ENCODE measurements around the gene SREBF1. TPM values are rescaled to one million over a fixed set of nuclear protein-coding genes. Genes with fewer than 3 reads are reported as not detected.
A peak's percentile ranks its signal among the peaks of the same experiment; 100 is the strongest.

SREBF1 gene
- total RNA-seq, 4 donors from 2014 or later = 16.1 to 90.7 (median 56.1) TPM

DNA sequence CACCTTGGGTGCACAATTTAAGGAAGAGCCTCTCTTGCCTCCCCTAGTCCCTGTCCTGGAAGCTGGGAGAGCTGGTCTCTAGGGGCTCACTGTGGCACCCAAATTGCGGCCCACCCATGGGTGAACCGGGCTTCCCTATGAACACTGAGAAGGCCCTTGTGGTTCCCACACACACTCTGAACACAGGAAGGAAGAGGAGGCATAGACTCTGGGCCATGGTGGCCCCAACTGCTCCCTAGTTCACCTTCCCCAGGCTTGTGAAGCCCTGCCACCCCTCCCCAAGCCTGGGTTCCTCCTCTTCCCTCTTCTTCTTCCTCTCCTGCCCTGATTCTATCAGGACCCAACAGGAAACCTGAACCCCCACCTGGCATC lies 10.5 kb downstream of the SREBF1 start:
- Histone ChIP-seq H3K9me3 (no peaks in the 10 kb centered on the region), H3K4me1 (peaks cover 9 to 90% (median 39%) of the 10 kb centered on the region in 3 donors), H3K36me3 (peaks cover 0 to 12% of the 10 kb centered on the region in 2 donors), H3K27ac (peak overlapping the region in 3 of 4 donors; percentile 5 to 86 (median 84)), H3K27me3 (no peaks in the 10 kb centered on the region), H3K4me3 (no peak overlapping the region)
- TF ChIP-seq POLR2A (IDR thresholded peaks at IDR 0.05) = no peak
- no peak for TF ChIP-seq POLR2AphosphoS5 (IDR thresholded peaks at IDR 0.05)
- TF ChIP-seq, protein P1, sequence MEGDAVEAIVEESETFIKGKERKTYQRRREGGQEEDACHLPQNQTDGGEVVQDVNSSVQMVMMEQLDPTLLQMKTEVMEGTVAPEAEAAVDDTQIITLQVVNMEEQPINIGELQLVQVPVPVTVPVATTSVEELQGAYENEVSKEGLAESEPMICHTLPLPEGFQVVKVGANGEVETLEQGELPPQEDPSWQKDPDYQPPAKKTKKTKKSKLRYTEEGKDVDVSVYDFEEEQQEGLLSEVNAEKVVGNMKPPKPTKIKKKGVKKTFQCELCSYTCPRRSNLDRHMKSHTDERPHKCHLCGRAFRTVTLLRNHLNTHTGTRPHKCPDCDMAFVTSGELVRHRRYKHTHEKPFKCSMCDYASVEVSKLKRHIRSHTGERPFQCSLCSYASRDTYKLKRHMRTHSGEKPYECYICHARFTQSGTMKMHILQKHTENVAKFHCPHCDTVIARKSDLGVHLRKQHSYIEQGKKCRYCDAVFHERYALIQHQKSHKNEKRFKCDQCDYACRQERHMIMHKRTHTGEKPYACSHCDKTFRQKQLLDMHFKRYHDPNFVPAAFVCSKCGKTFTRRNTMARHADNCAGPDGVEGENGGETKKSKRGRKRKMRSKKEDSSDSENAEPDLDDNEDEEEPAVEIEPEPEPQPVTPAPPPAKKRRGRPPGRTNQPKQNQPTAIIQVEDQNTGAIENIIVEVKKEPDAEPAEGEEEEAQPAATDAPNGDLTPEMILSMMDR (IDR thresholded peaks at IDR 0.05) = no peak
- TF ChIP-seq EP300 (IDR thresholded peaks at IDR 0.05) = no peak
- no CpG with 5 or more reads among the region's 2 CpGs for WGBS, 2 donors (ENCODE audit: low coverage in 1 of 2)
- no peak for ATAC-seq

DNA sequence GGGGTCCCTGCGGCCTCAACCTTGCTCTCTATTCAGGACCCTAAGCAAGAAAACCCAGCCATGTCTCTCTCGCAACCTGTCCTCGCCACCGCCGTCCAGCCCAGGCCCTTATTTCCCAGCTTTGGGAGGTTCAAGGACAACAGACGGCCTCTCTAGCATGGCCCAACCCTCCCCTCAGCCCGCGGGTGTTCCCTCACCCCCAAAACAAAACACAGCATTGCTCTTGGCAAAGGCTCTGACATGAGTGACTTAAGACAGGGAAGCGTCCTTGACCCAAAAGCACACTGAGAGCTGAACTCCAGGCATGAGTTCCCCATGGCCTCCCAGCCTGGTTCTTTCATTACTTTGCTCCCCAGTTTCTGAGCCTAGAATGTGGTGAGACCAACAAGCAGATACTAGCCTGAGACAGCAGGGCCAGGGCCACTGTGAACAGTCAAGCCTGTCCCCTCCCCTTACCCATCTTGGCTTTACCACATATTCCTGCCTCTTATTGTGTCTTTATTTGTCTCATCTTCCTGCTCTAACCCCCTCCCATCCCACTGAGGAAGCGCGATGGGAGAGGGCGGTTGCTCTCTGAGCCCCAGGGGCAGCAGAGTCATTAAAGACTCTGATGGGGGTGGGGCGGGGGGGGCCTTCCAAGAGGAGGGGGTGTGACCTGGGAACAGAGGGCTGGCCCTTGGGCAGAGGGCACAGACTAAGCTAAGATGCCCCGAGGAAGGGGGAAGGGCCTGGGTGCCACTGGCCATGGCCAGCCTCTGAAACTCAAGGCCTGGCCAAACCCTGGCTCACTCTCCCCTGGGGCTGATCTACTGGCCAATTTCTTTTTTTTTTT lies 11.8 kb downstream of the SREBF1 start:
- Histone ChIP-seq H3K27ac (peak overlapping the region; percentile 66 to 86 (median 81)), H3K36me3 (peaks cover 0 to 17% of the 10 kb centered on the region in 2 donors), H3K4me1 (peaks cover 9 to 90% (median 36%) of the 10 kb centered on the region in 3 donors), H3K9me3 (no peaks in the 10 kb centered on the region), H3K27me3 (no peaks in the 10 kb centered on the region), H3K4me3 (peak overlapping the region in 1 of 2 donors; percentile 55)
- TF ChIP-seq POLR2AphosphoS5 (IDR thresholded peaks at IDR 0.05) = peak; percentile 54
- TF ChIP-seq POLR2A (IDR thresholded peaks at IDR 0.05) = no peak
- TF ChIP-seq EP300 (IDR thresholded peaks at IDR 0.05) = no peak
- TF ChIP-seq, protein P1 (IDR thresholded peaks at IDR 0.05) = no peak
- 26 to 40% methylated on average over 1 to 5 of the region's 14 CpGs for WGBS, 2 donors (ENCODE audit: low coverage in 1 of 2)
- no peak for ATAC-seq

DNA sequence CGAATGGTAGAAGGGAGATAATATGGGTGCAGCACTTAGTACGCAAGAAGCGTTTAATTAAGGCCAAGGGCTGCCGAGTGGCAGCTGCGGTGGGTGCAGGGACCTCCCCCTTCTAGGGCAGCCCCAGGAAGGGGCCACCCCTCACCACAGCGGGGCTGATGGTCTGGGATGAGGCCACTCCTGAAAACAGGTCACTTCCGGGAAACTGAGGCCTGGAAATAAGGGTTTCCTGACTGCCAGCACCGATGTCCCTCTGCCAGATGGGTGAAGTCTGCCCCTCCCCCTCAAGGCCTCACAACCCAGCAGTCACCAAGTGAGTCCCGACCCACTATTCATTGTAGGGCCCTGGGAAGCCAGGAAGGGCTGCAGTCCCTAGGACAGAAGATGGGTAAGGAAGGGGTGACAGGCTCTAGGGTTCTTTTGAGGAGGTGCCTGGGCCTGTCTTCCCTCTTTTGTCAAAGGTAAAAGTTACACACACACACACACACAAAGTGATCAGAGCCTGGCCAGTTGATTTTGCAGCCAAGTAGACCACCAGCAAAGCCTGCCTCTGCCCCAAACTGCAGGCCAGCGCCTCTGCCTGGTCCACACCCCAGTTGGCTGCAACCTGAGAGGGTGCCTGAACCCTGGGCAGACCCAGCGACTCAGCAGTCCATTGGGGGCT lies 12.5 kb downstream of the SREBF1 start:
- peaks cover 9 to 90% (median 36%) of the 10 kb centered on the region in 3 donors for H3K4me1 ChIP-seq
- TF ChIP-seq POLR2A (IDR thresholded peaks at IDR 0.05) (no peak), EP300 (IDR thresholded peaks at IDR 0.05) (no peak), POLR2AphosphoS5 (IDR thresholded peaks at IDR 0.05) (no peak)
- TF ChIP-seq, protein P1 (IDR thresholded peaks at IDR 0.05) = no peak

DNA sequence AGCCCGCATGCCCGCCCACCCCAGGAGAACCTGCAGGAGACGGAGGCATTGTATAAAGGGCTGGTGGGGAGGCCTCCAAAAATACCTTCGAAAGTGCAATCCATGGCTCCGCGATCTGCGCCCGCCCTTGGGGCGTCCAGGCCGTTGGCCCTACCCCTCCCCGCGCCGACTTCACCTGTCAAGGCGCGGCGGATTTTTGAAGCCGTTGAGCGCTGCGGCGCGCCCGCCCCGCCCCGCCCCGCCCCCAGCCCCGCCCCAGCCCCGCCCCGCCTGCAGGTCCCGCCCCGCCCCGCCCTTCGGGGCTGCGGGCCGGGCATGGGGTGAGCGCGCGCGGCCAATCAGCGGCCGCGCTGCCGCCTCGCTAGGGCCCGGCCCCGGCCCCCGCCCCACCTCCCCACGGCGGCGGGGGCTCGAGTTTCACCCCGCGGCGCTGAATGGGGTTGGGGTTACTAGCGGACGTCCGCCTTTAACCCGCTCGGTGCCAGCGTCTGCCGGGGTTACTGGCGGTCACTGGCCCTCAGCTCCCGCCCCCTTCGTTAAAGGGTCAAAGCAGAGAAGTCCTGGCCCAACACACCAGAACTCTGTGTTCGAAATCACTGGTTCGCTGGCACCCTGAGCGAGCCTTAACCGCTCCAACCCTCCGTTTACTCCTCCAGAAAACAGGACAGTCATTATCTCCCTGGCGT lies 13.2 kb downstream of the SREBF1 start:
- Histone ChIP-seq H3K9me3 (no peaks in the 10 kb centered on the region), H3K36me3 (peaks cover 0 to 30% of the 10 kb centered on the region in 2 donors), H3K27me3 (no peaks in the 10 kb centered on the region), H3K4me1 (peaks cover 9 to 97% (median 36%) of the 10 kb centered on the region in 3 donors), H3K27ac (peak overlapping the region; percentile 66 to 86 (median 81)), H3K4me3 (peak overlapping the region; percentile 54 to 55)
- TF ChIP-seq EP300 (IDR thresholded peaks at IDR 0.05) (no peak), POLR2AphosphoS5 (IDR thresholded peaks at IDR 0.05) (peak; percentile 54)
- WGBS, 2 donors (ENCODE audit: low coverage in 1 of 2) = no CpG with 5 or more reads among the region's 69 CpGs
- peak; percentile 92 for ATAC-seq

More for the DNA sequence above, 12.5 kb downstream of the SREBF1 start:
- Histone ChIP-seq H3K27ac (peak overlapping the region; percentile 66 to 86 (median 81)), H3K27me3 (no peaks in the 10 kb centered on the region), H3K36me3 (peaks cover 0 to 25% of the 10 kb centered on the region in 2 donors), H3K9me3 (no peaks in the 10 kb centered on the region), H3K4me3 (peak overlapping the region in 1 of 2 donors; percentile 55)
- no peak for ATAC-seq
- 0% methylated on average over 1 of the region's 11 CpGs; no CpG with 5 or more reads in 1 of the 2 donors for WGBS, 2 donors (ENCODE audit: low coverage in 1 of 2)

DNA sequence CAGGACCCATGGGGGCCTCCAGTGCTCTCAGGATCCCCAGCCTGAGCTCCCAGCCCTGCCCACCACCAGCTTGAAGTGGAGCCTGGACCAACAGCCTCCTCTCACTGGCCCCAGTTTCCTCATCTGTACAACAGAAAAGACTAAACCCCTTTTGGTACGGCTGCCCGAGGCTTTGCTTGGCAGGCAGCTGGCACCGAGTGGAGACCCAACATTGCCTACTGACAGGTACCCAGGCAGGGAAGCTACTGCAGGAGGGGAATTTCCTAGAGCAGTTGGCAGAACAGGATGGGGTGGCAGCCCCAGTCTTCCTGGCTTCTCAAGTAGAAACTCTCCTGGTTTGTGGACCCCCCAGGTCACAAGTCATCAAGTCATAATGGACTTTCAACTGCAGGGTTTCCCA lies 14.2 kb downstream of the SREBF1 start:
- no peak for ATAC-seq
- H3K9me3 ChIP-seq = no peaks in the 10 kb centered on the region
- no CpG with 5 or more reads among the region's 3 CpGs for WGBS, 2 donors (ENCODE audit: low coverage in 1 of 2)
- peak overlapping the region; percentile 35 to 86 (median 71) for H3K27ac ChIP-seq
- TF ChIP-seq EP300 (IDR thresholded peaks at IDR 0.05) = no peak
- H3K4me3 ChIP-seq = peak overlapping the region; percentile 54 to 55
- H3K4me1 ChIP-seq = peaks cover 9 to 97% (median 36%) of the 10 kb centered on the region in 3 donors
- H3K36me3 ChIP-seq = peaks cover 0 to 36% of the 10 kb centered on the region in 2 donors
- no peaks in the 10 kb centered on the region for H3K27me3 ChIP-seq
